HG03025 (cell line): ENCODE results near the gene GAMT.
"Not testable (repeated sequence)": the region's sequence is repeated elsewhere in the genome, so short reads cannot be mapped to it uniquely, and the experiment has no call there.

Experiments
- ATAC-seq: cut with Tn5 transposase; IDR thresholded peaks from one replicate; pipeline ENCODE4 v1.9.1; 2021; ENCODE audit warnings: mild to moderate bottlenecking, moderate library complexity; ENCODE audit not compliant: unreplicated experiment, low FRiP score

Gene GAMT

DNA sequence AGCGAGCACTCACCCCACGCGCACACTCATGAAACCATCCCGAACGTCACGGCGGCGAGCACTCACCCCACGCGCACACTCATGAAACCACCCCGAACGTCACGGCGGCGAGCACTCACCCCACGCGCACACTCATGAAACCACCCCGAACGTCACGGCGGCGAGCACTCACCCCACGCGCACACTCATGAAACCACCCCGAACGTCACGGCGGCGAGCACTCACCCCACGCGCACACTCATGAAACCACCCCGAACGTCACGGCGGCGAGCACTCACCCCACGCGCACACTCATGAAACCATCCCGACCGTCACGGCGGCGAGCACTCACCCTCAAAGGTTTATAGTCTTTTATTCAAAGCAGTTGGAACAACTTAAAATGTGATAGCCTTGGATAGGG, 18.7 kb upstream of the GAMT start:
- ATAC-seq = not testable (repeated sequence)

DNA sequence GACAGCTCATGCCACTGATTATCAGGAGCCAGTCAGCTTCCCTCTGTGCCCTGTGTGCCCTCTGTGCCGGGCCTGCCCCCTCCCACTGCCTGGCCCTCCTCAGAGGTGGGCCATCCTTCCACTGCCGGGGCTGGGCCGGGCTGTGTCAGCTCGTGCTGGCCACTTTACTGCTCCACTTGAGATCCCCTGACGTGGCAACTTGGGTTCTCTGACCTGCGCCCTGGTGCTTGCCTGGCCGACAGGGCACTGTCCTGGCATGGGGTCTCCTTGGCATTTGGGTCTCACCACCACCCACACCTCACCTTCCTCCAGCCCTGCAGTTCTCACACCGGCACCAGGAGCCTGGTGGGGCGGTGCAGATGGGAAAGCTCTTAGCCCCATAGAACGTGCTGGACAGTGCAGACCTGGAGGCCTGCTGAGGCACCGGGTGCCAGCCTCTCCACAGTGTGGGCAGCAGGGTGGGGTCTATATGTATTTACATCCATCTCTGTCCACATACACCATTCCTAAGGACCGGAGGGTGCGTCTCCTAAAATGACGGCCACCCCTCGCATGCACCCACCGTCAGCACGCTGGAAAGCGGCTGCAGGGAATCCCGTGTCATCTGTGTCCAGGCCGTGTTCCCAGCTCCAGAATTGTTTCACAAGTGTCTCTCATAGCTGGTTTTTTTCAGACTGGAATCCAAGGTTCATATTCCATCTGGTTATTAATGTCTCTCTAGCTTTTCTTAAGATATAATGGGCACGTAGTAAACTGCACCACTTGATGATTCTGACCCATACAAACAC, 17.8 kb upstream of the GAMT start:
- ATAC-seq = no peak

DNA sequence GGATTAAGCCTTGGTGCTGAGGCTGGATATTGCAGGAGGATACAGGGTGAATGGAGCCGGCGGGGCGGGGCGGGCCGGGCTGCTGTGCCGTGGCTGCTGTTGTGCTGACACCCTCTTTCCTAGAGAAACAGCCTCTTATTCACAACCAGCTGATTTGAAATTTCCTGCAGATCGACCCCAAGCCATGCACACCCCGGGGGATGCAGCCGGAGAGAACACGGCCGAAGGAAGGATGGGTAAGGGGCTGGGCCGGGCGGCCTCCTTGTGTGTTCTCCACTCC, 17.1 kb upstream of the GAMT start:
- no peak for ATAC-seq

DNA sequence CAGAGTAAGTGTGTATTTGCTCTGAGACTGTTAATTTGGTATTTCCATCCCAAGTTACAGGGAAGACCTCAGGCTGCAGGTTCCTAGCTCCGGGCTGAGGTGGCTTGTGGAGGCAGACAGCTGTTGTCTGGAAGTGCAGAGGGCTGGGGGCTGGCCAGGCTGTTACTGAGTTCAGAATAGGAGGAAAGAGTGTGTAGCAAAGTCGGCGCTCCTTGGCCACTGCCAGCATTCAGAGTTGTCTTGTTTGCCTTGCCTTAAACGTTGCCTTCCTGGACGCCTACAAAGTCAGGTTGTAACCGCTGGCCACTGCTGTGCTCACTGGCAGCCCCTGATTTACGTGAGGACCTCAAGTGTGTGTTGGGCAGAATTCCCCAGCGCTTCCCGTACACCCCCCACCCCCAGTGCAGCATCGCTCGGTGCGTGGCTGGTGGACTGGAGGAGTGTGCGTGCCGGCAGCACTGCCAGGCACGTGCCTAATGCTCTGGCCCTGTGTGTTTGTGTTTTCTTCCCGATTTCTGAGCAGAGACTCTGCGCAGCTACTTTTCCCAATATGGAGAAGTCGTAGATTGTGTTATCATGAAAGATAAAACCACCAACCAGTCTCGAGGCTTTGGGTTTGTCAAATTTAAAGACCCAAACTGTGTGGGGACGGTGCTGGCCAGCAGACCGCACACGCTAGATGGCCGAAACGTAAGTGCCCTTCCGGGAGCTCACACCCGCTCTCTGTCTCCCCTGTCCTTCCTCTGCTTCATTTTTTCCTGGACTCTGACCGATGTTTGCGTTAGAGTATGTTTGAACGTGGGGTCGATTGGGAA, 16.5 kb upstream of the GAMT start:
- no peak for ATAC-seq

DNA sequence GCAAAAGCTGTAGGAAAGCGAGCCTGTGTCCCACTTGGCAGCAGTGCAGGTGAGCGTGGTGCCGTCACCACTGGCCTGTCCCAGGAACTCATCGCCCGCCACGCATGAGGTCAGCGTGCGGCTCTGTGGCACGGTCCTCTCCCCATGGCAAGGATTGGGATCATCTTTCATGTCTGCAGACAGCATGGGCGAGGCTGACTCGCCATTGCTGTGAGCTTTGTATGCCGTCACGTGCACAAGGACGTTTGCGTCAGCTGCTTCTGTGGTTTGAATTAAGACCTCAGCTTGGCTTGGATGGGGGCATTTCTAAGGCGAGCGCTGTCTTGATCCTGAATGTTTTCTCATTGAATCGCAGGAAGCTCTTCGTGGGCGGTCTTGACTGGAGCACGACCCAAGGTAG, 15.8 kb upstream of the GAMT start:
- ATAC-seq = no peak

DNA sequence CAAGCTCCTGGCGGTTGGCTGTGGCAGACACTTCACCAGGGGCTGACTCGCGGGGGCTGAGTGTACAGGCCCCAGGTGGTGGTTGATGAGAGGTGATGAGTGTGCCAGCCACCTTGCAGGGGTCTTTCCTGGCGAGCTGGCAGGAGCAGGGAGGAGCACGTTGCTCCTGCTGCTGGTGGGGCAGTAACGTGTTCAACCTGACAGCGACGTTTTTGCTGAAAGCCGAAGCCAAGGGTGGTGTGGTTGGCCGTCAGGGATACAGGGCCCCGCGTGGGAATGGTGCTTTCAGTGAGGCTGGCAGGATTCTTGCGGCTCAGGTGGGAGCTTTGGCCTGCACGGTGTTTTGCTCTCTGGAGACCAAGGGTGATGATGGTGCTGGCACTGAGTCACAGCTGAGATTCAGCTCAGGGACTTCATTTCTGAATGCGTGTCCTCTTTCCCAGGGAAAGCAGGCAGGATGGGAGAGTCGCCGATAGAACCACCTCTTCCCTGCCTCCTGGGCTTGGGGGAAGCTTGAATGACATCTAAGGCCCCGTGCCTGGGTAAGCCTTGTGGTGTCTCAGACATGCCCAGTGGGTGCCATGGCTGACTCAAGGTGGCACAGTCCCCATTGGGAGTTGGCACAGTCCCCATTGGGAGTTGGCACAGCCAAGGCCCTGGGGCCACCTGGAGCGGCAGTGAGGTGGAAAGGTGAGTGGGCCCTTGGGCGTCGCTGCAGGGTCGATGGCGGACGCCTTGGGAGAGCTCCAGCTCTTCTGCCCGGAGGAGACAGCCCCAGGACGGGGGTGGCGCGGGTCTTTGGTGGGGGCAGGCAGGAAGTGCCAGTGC, 14.9 kb upstream of the GAMT start:
- no peak for ATAC-seq

DNA sequence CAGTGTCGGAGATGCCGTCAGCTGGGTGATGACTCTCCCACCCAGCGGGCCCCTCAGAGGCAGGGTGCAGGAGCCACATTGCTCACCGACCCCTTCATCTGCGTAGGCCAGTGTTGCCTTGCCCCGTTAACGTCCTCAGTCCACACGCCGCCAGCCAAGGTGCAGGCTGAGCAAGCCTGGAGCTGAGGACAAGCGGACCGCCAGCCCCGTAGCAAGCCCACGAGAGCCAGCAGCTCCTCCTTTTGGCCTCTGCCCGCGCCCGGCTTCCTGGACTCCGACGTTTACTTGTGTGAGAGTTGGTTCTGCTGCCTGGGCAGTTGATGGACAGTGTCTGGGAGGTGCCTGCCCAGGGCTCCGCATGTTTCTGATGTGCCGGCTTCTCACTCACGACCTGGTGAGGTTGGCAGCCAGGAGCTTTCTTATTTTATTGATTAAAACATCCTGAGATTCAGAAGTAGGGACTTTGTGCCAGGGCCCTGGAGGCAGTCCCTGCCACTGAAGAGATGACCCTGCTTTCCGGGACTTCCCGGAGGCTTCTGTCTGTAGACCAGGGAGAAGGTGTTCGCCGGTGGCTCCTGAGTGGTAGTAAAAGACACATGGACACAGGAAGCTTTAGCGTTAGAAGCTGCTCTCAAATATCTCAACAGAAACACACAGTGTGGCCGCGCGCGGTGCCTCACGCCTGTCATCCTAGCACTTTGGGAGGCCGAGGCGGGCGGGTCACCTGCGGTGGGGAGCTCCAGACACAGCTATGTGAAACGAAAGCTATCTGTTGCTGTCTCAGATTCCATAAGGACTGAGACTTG, 11.9 kb upstream of the GAMT start:
- no peak for ATAC-seq

DNA sequence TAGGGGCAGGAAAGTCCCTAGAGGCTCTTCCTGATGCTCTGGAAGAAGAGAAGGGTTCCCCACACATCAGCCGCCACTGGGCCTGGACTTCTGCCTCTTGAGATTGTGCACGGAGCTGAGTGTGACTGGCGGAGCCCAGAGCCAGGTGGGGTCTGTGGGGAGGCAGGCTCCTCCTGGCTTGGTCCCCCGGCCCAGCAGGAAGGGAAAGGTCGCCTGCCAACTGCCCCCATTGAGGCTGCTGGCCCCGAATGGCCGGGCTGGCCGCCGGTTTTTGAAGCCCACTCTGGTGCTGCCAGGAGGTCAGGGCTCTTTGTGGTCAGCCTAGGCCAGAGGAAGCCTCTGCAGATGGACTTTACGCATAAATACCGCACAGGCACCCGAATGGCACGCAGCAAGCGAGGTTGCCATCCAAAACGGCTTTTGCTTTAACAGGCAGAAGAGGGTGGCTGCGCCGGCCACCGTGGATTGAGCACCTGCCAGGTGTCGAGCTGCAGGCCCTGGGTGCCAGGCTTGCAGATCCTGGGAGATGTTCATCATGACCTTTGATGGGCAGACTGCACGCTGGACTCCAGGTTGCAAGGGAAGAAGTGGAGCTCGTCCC, 11.1 kb upstream of the GAMT start:
- no peak for ATAC-seq

DNA sequence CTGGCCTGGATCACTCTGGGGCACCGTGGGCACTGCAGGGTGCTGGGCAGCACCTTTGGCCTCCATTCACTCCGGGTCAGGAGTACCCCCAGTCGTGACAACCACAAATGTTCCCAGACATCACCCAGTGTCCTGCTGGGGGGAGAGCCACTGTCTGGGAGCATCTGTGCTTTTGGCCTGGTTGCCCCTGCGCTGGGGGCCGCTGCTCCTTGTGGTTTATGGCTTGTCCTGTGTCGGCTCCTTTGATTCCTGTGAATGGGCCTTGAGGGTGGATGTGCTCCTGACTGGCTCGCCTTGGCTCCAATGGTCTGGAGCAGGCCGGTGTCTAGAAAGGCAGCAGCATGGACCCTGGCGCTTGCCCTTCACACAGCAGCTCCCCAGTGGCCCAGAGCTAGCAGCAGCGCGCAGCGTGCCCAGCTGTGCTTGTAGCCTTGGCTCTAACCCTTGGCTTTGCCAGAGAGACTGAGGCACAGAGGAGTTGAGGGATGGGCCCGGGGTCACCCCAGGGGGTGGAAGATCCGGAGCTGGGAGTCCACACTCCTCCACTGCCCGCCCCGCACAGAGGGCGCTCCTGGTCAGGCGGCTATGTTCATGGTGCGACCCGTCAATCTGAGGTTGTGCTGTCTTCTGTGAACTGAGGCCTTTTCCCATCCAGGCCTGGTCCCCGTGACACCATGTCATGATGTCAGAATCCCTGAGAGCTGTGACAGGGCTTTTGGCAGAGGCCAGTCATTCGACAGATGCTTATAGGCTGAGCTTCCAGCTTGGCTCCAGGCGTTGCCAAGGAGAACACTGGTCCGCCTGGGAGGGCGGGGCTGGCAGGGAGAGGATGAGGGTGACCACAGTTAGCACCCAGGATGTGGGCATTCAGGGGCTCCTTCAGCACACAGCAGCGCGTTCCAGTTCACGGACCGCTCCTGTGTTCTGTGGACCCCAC, 10.2 kb upstream of the GAMT start:
- no peak for ATAC-seq

DNA sequence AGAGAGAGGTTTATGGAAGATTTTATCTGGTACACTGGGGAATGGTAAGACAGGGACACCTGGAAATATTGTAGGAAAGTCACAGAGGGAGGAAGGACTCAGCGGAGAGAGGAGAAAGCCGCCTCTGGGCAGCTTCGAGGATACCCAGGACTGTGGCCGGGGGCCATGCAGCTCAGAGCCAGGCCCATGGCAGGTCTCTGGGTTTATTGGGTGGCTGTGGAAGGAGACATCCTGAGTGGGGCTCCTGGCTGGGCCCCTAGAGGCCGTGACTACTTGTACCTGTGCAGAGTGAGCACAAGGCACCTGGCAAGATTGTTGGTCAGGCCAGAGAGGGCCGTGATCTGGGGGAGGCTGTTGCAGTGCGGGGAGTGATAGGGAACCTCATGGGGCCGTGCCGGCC, 9.4 kb upstream of the GAMT start:
- ATAC-seq = no peak

DNA sequence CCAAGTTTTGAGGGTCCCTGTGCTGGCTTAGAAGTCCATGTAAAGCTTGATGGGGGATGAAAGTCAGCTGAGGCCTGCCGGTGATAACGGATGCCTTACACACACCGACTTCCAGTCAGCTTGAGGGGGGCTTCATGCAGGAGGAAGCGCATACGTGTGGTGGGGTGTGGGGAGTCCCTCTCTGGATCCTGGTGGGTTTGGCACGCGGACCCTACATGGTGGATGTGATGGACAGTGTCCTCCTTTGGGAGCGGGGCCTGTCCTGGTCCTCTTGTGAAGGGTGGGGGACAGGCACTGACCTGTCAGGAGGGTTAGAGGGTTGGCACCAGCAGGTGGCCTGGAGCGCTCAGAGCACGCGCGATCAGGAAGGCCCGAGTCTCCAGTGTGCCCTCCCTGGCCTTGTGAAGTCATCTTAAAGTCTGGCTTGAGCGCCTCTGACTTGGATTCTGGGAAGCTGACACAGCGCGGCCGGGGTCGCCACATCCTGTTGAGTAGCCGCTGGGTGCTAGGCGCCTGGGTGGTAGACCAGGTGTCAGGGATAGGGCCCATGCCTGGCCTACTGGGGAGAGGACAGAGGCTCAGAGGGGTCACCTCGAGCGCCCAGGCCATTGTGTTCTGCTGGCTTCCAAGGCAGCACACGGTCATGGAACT, 8.9 kb upstream of the GAMT start:
- no peak for ATAC-seq

DNA sequence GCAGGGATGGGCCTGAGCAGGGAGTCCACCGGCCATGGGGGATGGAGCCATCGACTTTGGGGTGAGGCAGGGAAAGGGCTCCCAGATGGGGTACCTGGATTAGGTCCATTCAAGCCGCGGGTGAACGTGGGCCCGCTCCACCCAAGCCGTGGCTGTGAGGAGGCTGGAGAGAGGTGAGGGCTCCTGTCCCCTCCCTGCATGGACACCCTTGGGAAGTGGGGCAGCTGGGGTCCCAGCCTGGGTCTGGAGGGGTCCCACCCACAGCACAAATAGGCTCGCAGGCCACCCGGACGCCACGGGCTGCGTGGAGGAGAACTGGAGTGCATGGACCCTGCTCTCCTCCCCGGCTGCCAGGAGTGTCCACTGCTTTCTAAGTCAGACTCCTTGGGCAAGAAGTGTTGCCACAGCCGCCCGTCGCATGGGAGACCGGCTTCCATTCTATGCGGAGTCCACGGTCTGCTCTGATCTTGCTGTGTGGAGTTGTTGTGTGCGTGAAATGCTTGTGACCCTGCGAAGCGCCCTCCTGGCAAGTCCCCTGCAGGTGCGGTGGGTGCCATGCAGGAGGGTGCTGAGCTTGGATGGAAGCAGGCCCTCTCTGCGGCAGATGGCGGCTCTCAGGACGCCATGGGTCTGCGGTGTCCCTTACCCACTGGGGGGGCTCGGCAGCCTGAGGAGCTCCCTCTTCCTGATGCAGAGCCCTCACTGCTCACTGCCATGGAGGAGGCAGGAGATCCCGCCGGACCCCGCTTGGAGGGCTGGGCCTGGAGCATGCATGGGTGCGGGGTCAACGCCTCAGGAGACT, 8.1 kb upstream of the GAMT start:
- no peak for ATAC-seq

DNA sequence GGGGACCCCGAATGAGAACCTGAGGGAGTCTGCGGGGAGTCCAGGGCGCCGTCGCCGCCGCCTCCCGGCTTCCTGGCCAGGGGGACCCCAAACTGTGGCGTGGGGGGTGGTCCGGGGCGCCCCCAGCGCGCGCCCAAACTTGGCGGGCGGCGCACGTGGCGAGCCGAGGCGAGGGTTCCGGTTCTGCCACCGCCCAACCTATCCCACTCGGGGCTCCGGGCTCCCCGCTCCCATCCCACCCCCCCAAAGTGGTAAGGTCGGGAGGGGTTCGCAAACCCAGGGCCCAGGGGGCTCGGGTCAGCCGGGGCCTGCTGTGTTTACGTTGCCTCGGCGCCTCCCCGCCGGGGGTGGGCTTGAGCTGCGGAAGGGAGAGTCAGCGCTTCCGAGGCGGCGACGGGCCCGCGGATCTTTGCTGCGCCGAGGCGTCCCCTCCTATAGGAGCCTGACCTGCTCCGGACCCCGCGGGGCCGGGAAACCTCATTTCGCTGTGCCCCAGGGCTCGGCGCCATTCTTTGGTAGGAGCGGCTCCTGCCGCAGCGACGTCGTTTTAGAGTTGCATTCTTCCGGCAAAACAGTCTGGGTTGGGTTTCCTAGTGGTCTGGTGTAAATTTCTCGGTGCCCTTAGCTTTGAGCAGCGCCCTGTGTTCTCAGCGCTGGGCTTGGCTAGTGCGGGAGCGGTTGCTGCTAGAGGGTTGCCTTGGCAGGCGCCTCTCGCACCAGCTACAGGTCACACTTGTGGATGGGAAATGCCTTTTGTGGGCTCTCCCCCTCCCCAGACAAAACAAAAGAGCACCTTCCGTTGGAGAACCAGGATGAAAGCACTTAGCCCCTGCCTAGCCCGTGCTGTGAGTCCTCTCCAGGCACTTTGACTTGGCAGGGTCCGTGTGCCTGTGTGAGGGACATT, 7.2 kb upstream of the GAMT start:
- ATAC-seq = no peak

DNA sequence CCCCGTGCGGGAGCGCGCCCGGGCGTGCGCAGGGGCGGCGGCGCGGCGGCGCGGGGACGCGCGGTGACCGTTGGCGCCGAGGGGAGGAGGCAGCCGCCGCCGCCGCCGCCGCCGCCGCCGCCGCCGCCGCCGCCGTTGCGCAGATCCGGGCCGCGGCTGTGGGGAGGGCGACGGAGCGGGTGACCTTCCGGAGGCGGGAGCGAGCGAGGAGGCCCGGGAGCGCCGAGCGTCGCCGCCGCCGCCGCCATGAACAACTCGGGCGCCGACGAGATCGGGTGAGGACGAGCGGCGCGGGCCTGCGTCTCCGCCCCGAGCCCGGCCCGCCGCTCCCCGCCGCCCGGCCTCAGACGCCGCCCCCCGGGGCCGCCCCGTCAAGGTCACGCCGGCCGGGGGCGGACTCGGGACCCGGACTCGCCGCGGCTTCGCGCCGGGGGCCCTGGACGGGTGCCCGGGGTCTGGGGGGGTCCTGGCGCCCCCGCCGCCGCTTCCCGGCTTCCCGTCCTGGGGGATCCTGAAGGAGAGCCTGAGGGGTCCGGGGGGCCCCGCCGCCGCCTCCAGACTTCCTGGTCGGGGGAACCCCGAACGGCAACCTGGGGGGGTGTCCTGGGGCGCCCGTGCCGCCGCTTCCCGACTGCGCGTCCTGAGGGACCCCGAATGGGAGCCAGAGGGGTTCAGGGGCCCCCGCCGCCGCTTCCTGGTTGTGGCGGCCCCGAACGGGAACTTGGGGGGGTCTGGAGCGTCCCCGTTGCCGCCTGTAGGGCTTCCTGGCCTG, 6.4 kb upstream of the GAMT start, which contains the start of gene DAZAP1:
Gene DAZAP1 (plus strand): TSS at position 59 of the 772 bp plus-strand sequence. CDS start 188 bp downstream, at position 247.
- peak; percentile 16 for ATAC-seq

DNA sequence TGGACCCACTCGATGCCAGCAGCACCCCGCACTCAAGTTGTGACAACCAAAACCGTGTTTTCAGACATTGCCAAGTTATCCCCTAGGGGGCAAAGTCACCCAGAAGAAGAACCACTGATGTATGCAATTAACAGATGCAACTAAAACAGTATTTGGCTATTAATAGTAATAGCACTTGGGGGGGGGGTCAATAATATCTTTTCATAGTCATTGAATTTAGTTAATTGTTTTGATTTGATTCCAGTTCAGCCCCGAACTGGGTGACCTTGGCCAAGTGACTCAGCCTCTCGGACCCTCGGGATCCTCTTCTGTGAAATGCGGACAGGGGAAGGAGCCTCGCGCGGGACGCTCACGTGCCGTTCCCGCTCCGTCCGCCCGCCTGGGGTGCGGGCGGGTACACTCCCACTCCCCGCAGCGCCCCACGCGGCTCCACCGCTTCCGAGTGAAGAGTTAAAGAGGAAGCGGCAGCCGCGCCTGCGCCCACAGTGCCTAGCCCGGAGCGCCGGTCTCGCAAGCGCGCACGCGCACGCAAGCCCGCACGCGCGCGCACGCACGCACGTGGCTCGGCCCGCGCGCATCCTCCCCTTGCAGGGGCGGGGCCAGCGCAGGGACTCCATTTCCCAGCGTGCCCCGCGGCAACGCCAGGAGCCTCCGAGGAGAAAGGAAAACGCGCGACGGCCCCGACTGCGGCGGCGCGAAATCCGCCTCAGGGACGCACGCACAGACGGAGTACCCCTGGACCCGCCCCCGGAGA, 5.6 kb upstream of the GAMT start:
- ATAC-seq = peak; percentile 66
